ENCODE data around the gene SERPINB3.

GRCh38 chr18:63683152-63683551 is 21.5 kb upstream of the SERPINB3 start:
- no peak for TF ChIP-seq GATA2 (IDR thresholded peaks at IDR 0.05; ENCODE audit: low read depth, low read length)
- no peak for TF ChIP-seq GATA3 (IDR thresholded peaks at IDR 0.05; ENCODE audit: low read depth, low read length)
